Inferior parietal cortex (tissue), 1 donor: ENCODE measurements around the gene TRIM22.
A peak's percentile ranks its signal among the peaks of the same experiment; 100 is the strongest.
"Not testable (repeated sequence)": the region's sequence is repeated elsewhere in the genome, so short reads cannot be mapped to it uniquely, and the experiment has no call there.

Experiments
- DNase-seq: peaks from one replicate; pipeline ENCODE4 v3.0.0-alpha.2; 2016; ENCODE audit errors: extremely low spot score

The TRIM22 gene, protein sequence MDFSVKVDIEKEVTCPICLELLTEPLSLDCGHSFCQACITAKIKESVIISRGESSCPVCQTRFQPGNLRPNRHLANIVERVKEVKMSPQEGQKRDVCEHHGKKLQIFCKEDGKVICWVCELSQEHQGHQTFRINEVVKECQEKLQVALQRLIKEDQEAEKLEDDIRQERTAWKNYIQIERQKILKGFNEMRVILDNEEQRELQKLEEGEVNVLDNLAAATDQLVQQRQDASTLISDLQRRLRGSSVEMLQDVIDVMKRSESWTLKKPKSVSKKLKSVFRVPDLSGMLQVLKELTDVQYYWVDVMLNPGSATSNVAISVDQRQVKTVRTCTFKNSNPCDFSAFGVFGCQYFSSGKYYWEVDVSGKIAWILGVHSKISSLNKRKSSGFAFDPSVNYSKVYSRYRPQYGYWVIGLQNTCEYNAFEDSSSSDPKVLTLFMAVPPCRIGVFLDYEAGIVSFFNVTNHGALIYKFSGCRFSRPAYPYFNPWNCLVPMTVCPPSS

DNA sequence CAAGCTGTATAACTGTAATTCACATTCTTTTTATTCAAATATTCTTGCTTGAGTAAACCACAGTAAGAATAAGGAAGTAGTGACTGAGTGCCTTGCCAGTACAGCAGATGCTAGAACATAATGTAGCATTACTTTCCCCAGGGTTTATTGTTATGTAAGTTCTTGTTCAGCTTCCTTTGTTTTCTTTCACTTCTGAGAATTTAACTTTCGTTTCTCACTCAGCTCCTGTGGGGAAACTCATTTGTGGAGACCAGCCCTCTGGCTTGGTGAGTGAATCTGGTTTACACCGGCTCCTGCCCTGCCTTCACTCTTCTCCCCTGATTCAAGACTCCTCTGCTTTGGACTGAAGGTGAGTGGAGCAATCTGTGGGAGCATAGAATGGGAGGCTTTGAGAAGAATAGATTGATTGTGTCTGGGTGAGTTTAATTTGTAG is at the start of gene TRIM22:
Gene TRIM22, plus strand, starts transcription at position 240 of the 433 bp plus-strand sequence. CDS start 6,443 bp downstream, outside the sequence.
- DNase-seq: peak; percentile 51

DNA sequence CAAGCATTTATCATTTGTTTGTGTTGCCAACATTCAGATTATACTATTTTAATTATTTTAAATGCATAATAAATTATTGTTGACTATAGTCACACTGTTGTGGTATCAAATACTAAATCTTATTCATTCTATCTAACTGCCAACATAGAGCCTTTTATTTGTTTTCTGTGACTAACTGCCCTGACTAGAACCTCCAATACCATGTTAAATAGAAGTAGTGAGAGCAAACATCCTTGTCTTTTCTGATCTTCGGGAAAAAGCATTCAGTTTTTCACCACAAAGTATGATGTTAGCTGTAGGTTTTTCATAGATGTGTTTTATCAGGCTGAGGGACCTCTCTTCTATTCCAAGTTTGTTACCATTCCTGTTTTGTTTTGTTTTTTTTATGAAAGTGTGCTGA is 49.6 kb upstream of the TRIM22 start:
- DNase-seq: no peak

DNA sequence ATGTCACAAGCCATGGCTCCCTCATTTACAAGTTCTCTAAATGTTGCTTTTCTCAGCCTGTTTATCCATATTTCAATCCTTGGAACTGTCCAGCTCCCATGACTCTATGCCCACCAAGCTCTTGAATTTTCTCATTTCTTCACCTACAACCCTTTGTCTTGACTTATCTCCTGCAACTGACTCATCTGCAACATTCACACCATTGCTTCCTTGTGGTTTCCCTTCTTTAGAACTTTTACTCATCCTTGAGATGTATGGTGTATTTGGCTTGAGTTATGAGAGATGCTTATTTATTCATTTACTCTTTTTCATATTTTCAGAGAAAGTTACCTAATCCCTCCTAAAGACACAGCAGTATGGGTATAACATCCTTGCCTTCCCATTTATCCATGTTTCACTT is 46.0 kb upstream of the TRIM22 start:
- no peak for DNase-seq

DNA sequence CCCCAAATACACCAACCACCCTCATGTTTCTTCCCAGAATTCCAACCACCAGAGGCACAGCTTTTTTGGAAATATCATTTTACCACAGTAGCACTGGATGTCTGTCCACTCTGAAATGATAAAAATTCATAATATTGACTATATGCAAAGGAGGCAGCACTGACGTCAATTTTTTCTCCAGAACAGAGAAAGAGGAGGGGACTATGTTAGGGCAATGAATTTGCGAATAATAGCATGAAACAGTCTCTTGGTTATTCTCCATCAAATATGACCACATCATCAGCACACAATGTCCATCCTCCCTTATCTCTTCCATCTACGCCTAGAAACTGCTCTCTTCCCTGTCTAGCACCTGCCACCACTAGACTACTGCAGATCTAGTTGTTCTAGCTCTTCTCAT is 43.5 kb upstream of the TRIM22 start:
- no peak for DNase-seq

DNA sequence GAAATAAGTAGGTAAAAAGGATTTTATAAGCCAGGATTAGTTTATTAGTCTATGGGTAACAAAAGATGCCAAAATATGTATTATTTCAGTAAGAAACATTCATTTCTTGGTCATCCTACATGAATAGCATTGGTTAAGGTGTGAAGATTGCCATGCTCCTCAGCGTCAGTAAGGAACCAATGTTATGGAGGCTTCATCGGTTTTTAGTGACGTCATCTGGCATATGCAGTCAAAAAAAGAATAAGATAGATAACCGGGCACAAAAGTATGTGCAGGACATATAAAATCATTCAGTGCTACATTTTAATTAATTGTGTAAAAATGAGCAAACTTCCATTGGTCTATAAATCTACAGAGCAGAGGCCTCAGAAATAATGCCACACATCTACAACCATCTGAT is 34.1 kb upstream of the TRIM22 start:
- no peak for DNase-seq

DNA sequence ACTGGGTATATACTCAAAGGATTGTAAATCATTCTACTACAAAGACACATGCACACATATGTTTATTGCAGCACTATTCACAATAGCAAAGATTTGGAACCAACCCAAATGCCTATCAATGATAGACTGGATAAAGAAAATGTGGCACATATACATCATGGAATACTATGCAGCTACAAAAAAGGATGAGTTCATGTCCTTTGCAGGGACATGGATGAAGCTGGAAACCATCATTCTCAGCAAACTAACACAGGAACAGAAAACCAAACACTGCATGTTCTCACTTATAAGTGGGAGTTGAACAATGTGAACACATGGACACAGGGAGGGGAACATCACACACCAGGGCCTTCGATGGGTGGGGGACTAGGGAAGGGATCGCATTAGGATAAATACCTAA is 32.6 kb upstream of the TRIM22 start:
- not testable (repeated sequence) for DNase-seq

DNA sequence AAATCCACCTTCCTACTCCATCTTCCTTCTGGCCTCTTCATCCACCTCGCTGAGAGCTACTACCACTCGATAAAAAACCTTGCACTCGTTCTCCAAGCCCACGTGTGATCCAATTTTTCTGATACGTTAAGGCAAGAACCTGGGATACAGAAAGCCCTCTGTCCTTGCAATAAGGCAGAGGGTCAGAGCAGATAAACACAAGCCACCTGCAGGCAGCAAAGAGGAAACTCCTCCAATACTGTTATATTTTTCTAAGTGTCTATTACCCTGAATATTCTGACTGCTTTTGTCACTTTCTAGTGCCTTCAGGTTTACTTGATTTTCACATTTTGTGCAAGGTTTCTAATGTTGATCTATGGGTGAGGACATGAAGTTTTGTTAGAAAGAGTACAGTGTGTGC is 31.3 kb upstream of the TRIM22 start:
- no peak for DNase-seq

DNA sequence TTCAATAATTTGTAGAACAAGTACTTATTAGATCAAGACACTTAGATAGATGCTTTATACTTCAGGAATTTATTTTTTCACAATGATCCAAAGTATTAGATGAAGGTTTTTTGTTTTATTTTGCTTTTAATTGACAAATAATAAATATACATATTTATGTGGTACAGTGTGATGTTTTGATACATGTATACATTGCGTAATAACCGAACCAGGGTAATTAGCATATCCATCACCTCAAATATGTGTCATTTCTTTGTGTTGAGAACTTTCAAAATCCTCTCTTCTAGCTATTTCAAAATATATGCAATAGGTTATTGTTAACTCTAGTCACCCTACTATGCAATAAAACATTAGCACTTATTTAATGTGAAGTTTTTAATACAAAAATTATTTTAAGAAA is 26.1 kb upstream of the TRIM22 start:
- no peak for DNase-seq

DNA sequence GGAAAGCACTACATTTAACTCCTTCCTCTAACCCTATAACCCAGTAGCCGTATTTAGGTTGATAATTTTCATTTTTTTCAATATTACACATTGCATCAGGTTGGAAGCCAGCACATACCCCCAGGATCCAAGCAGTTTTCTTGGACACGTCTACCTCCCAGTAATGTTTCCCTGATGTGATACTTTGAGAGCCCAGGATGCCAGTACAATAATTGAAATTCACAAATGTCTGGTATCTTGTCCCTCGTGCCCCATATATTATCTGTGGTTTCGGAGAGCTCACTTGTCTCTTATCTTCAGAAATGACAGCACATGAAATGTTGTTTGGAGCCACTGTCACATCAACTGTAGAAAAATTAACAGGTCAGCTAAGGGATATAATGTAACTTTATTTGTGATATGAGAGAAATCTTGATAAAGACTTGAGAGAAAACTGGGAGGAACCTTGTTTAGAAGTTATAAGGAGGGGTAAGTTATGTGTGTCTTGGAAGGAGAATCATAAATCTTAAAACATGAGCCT is 24.5 kb upstream of the TRIM22 start:
- DNase-seq: no peak

DNA sequence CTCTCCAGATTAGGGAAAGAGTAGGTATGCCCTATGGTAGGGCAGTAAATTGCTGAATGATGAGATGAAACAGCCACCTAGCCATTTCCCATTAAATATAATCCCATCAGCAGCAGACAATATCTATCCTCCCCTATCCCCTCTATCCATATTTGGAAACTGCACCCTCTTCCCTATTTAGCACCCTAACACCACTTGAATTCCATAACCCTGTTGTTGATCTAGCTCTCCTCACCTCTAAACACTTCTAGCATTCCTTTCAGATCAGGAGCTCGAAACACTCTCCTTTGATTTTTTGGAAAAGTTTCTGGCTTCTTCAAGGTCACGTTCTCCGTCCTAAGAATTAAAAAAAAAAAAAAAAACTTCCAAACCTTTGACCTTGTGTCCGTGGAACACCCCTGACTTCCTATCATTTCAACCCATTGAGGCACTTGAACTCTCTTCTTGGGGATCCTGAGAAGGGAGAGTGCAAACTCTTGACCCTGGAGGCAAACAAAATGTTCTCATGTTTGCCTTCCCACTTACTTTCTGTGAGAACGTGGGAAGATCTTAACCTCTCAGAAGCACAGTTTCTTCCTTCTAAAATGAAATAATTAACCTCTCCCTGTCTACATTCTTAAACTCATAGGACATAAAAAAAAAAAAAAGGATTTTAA is 23.7 kb upstream of the TRIM22 start:
- no peak for DNase-seq

DNA sequence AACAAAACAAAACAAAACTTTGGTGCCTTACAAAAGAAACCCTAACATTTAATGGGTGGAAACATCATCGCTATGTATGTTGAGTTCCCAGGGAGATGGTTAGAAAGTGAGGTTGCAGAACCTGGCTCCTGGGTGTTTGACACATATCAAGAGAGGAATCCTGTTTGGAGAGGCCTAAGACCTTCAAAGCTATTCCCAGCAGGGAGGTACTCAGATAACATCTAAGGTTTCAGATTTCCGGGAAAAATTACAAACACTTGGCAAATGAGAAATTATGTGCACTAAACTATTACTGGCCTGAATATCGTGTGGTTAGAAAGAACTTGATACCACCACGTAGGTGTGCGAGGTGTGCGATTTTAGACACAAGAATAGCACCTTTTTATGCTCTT is 23.2 kb upstream of the TRIM22 start:
- no peak for DNase-seq

DNA sequence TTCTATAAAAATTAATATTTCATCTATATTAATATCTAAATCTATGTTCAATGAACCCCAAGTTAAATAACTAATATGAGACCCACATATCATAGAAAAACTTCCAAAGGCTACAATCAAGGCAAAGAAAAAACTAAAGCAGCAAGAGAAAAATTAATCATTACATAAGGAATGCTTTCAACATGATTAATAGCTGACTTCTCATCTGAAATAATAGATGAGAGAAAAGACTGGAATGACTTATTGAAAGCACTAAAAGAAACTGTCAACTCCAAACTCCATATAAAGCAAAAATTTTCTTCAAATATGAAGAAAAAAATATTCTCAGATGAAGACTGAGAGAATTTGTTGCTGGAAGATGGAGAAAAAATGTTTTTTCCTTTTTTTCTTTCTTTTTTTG is 17.8 kb upstream of the TRIM22 start:
- DNase-seq: no peak

DNA sequence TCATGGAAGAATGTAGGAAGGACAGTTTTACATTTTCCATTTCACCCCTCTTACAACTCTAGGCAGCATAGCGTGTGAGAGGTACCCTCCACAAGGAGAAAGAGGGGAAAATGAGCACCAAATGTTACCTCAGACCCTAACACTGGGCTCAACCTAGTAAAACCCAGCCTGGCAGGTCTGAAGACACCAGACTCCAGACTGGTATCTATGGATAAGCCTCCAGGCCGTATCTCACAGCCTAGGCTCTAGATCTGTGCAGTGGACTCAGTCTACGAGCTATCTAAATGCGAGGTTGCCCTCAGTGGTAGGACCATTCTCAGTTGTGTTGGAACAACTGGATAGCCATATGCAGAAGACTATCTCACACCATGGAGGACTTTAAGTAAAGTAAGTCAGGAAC is 15.2 kb upstream of the TRIM22 start:
- DNase-seq: no peak

DNA sequence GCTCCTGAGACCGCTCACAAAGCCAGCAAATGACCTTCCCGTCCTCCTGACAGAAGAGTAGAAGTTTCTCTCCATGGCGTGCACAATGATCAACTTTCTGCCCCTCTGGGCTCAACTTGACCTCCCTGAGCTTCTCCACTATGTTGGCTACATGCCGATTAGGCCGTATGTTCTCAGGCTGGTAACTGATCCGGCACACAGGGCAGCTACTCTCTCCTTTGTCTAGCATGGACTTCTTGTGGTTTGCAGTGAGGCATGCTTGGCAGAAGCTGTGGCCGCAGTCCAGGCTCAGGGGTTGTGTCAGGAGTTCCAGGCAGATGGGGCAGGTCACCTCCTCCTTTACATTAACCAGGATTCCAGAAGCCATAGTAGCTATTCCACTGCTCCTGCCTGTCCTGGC is 9.8 kb upstream of the TRIM22 start:
- no peak for DNase-seq

DNA sequence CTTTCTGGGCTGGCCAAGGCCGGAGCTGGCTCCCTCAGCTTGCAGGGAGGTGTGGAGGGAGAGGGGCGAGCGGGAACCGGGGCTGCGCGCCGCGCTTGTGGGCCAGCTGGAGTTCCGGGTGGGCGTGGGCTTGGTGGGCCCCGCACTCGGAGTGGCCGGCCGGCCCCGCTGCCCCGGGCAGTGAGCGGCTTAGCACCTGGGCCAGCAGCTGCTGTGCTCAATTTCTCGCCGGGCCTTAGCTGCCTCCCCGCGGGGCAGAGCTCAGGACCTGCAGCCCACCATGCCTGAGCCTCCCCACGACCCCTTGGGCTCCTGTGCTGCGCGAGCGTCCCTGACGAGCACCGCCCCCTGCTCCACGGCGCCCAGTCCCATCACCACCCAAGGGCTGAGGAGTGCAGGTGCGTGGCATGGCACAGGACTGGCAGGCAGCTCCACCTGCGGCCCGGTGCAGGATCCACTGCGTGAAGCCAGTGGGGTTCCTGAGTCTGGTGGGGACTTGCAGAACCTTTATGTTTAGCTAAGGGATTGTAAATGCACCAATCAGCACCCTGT is 6.6 kb upstream of the TRIM22 start:
- not testable (repeated sequence) for DNase-seq

DNA sequence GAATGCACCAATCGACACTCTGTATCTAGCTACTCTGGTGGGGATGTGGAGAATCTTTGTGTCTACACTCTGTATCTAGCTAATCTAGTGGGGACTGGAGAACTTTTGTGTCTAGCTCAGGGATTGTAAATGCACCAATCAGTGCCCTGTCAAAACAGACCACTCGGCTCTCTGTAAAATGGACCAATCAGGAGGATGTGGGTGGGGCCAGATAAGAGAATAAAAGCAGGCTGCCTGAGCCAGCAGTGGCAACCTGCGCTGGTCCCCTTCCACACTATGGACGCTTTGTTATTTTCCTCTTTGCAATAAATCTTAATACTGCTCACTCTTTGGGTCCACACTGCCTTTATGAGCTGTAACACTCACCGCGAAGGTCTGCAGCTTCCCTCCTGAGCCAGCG is 6.0 kb upstream of the TRIM22 start:
- not testable (repeated sequence) for DNase-seq

DNA sequence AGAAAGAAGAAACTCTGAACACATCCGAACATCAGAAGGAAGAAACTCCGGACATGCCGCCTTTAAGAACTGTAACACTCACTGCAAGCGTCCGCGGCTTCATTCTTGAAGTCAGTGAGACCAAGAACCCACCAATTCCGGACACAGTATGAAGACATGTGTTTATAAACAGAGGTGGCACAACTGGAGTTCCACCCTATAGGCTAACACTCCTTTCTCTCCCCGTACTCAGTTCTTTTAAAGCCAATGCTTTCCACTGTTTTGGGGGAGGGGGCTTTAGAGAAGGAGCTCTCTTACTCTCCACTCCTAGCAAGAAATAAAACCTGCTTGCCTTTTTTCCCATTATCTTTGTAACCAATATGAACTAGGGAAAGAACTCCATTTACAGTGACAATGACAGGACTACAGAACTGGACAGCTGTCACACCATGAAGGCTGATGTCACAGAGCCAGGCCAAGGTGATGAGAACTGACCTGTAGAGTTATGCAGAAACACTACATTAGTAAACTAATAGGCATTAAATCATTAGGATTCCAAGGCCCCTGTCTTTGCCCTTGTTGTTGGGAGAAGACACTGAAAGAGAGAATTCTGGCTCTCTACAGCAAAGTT is 5.4 kb upstream of the TRIM22 start:
- no peak for DNase-seq

DNA sequence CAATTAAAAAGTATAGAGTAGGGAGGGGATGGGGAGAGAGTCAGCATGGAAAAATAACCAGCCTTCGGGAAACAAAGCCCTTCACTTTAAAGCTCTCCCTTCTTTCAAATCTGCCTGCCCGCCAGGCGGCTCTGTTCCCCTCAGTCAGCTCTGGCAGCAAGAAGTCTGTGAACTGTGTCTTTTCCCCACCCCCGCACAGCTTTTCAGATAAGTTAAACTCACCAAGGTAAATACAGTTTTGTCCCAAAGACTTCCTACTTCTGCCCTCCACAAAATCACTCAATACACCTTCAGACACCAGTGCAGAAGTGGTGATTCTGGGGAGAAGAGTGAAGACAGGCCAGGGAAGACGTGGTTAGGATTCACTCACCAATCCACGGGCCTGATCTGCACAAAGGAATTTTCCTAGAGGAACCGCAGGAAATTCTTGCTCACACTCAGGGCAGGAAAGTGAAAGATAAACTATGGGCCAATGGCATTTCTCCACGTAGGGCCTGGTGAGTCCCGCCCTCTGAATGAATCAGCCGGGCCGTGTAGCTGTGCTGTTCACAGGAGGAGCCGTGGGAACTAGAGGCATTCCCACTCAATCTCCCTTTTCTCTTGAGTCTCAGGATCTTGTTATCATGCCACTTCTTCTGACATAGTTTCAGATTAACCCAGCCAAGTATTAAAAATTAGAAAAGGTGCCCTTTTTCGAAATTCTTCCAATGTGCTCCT is 4.8 kb upstream of the TRIM22 start, which contains the start of gene TRIM5:
Gene TRIM5, minus strand, starts transcription at position 429 of the 717 bp plus-strand sequence. CDS start 4,897 bp downstream, outside the sequence.
- peak; percentile 66 for DNase-seq

DNA sequence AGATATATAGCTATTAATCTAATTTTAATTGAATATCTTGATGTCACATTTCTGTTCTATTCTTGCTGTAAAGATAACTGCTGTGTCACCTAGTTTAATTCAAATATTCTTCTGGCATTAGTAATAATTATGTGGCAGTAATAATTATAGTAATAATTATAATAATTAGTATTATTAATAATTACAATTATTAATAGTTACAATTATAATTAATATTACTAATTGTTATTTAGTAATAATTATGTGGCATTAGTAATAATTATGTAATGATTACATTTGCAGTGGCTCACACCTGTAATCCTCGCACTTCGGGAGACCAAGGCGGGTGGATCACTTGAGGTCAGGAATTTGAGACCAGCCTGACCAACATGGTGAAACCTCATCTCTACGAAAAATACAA is 3.2 kb upstream of the TRIM22 start:
- DNase-seq: no peak

DNA sequence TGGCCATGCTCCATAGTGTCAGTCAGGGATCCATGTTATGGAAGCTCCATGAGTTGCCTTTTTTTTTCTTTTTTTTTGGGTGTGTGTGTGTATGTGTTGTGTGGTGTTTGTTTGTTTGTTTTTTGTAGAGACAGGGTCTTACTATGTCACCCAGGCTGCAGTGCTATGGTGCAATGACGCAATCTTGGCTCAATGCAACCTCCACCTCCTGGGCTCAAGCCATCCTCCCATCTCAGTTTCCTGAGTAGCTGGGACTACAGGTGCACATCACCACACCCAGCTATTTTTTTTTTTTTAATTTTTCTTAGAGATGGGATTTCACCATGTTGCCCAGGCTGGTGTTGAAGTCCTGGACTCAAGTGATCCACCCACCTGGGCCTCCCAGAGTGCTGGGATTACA is 1.1 kb upstream of the TRIM22 start:
- DNase-seq: no peak

DNA sequence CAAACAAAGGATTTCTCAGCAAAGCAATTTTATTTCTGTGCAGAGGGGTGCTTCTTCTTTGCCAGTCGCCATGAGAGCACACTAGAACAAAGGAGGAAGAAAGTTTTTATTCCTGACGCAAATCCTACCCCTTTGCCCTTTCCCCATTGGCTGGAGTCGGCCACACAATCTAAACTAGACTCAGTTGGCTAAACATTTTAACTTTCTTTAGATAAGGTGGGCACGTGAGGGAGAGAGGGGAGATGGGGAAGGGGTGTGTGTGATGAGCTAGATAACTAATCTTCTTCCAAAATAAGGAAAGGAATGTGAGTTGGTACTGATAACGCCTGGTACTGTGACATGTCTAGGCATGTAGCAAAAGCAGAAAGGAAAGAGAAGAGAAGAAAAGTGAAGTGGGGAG is 626 bp downstream of the TRIM22 start:
- no peak for DNase-seq
